Astrocyte (in vitro differentiated cells and primary cell): ENCODE results near the gene DCAF15.

ENCODE experiments used
- CTCF ChIP-seq: IDR thresholded peaks from 2 replicates; pipeline ENCODE4 v1.5.1; 2011; ENCODE audit warnings: low read depth, mild to moderate bottlenecking, inconsistent platforms, low read length, moderate library complexity; ENCODE audit not compliant: insufficient read depth
- EZH2 ChIP-seq: IDR thresholded peaks from 2 replicates; pipeline ENCODE4 v1.6.1; 2012; ENCODE audit warnings: mild to moderate bottlenecking, low read length, inconsistent platforms; ENCODE audit not compliant: insufficient read depth

- TF ChIP-seq EZH2 (no peak), CTCF (no peak)
These were observed 31.0 kb downstream of the DCAF15 start for GRCh38 chr19:13983213-13983889.
